Activated CD8-positive, alpha-beta T cell treated with anti-CD3 and anti-CD28 coated beads, Interleukin-2, amount 10 ng/mL, durations not matched to agents 7 days and 5 days (primary cell): ENCODE data around the gene PRR30. TPM values are rescaled to one million over a fixed set of nuclear protein-coding genes. Genes with fewer than 3 reads are reported as not detected.

ENCODE experiments used
- total RNA-seq, 2 experiments: library from RNA; stranded (reverse); gene quantifications; one replicate each; pipeline ENCODE4 v1.2.3, GENCODE V29; 2021

Gene PRR30
- total RNA-seq, 2 experiments from 2014 or later = not detected

Other genes starting within 250 kb of the PRR30 start
- under 1 TPM; 0.52 to 0.95 TPM for gene MAPRE3, start 168.8 kb downstream of the PRR30 start, total RNA-seq
- gene TMEM214, start 106.4 kb downstream of the PRR30 start, total RNA-seq = 10 to 100 TPM; 73.7 to 75.6 TPM
- gene AGBL5, start 87.7 kb downstream of the PRR30 start, total RNA-seq = 10 to 100 TPM; 13.9 to 14.8 TPM
- 100 to 1,000 TPM; 334 to 346 TPM for gene OST4, start 67.8 kb downstream of the PRR30 start, total RNA-seq
- gene EMILIN1, start 60.8 kb downstream of the PRR30 start, total RNA-seq = 1 to 10 TPM; 1.1 to 1.4 TPM
- gene KHK, start 52.6 kb downstream of the PRR30 start, total RNA-seq = 10 to 100 TPM; 12.1 to 12.4 TPM
- under 1 TPM; 0.61 to 0.94 TPM for gene CGREF1, start 20.3 kb downstream of the PRR30 start, total RNA-seq
- under 1 TPM; 0.23 to 0.45 TPM for gene ABHD1, start 15.6 kb downstream of the PRR30 start, total RNA-seq
- gene PREB, start 4.8 kb downstream of the PRR30 start, total RNA-seq = 10 to 100 TPM; 66.5 to 72.1 TPM
- gene TCF23, start 9.6 kb upstream of the PRR30 start, total RNA-seq = not detected
- 10 to 100 TPM; 60.2 to 64.7 TPM for gene ATRAID, start 72.6 kb upstream of the PRR30 start, total RNA-seq
- 10 to 100 TPM; 41.5 to 47.4 TPM for gene SLC5A6, start 72.9 kb upstream of the PRR30 start, total RNA-seq
- gene CAD, start 78.0 kb upstream of the PRR30 start, total RNA-seq = 10 to 100 TPM; 83.7 to 85.1 TPM
- not detected for gene SLC30A3, start 123.6 kb upstream of the PRR30 start, total RNA-seq
- not detected for gene DNAJC5G, start 136.0 kb upstream of the PRR30 start, total RNA-seq
- under 1 TPM; 0.26 to 0.31 TPM for gene TRIM54, start 143.0 kb upstream of the PRR30 start, total RNA-seq
- 1 to 10 TPM; 2.2 to 2.6 TPM for gene UCN, start 169.0 kb upstream of the PRR30 start, total RNA-seq
- 10 to 100 TPM; 78.0 to 80.5 TPM for gene MPV17, start 183.7 kb upstream of the PRR30 start, total RNA-seq
- gene GTF3C2, start 217.4 kb upstream of the PRR30 start, total RNA-seq = 10 to 100 TPM; 60.9 to 62.6 TPM
- gene EIF2B4, start 230.9 kb upstream of the PRR30 start, total RNA-seq = 10 to 100 TPM; 34.5 to 37.0 TPM
- gene SNX17, start 231.2 kb upstream of the PRR30 start, total RNA-seq = 100 to 1,000 TPM; 119 to 120 TPM
- 10 to 100 TPM; 11.8 to 13.3 TPM for gene ZNF513, start 241.3 kb upstream of the PRR30 start, total RNA-seq